ENCODE measurements around the gene ZDHHC17.

ZDHHC17 gene

GRCh38 chr12:76811976-76812375, 48.1 kb downstream of the ZDHHC17 start:
- Mint-ChIP-seq H3K27me3 (ENCODE audit: low read depth) (no peaks in the 10 kb centered on the region), H3K4me3 (no peak overlapping the region), H3K4me1 (no peaks in the 10 kb centered on the region), H3K27ac (no peak overlapping the region), H3K36me3 (ENCODE audit: low read depth) (peaks cover 43% of the 10 kb centered on the region), H3K9me3 (no peaks in the 10 kb centered on the region)
- no peak for TF ChIP-seq CTCF (IDR thresholded peaks at IDR 0.05; ENCODE audit: unreplicated experiment in 3 of 3)

- Mint-ChIP-seq H3K9me3 (no peaks in the 10 kb centered on the region), H3K27ac (no peak overlapping the region), H3K4me3 (no peak overlapping the region), H3K4me1 (no peaks in the 10 kb centered on the region), H3K36me3 (ENCODE audit: low read depth) (peaks cover 42% of the 10 kb centered on the region), H3K27me3 (ENCODE audit: low read depth) (no peaks in the 10 kb centered on the region)
- no peak for TF ChIP-seq CTCF (IDR thresholded peaks at IDR 0.05; ENCODE audit: unreplicated experiment in 3 of 3)
Measured at GRCh38 chr12:76813265-76813664, 49.4 kb downstream of the ZDHHC17 start.

GRCh38 chr12:76813972-76814371, 50.1 kb downstream of the ZDHHC17 start:
- H3K4me1 Mint-ChIP-seq, result no peaks in the 10 kb centered on the region
- H3K27ac Mint-ChIP-seq, result no peak overlapping the region
- H3K9me3 Mint-ChIP-seq, result no peaks in the 10 kb centered on the region
- TF ChIP-seq CTCF (IDR thresholded peaks at IDR 0.05; ENCODE audit: unreplicated experiment in 3 of 3), result no peak
- no peaks in the 10 kb centered on the region for H3K27me3 Mint-ChIP-seq (ENCODE audit: low read depth)
- H3K4me3 Mint-ChIP-seq, result no peak overlapping the region
- peaks cover 39% of the 10 kb centered on the region for H3K36me3 Mint-ChIP-seq (ENCODE audit: low read depth)

GRCh38 chr12:76820888-76821482, 57.1 kb downstream of the ZDHHC17 start:
- TF ChIP-seq CTCF (IDR thresholded peaks at IDR 0.05; ENCODE audit: unreplicated experiment in 3 of 3), result peak; percentile 44 to 62 (median 54)
- H3K9me3 Mint-ChIP-seq, result no peaks in the 10 kb centered on the region
- H3K36me3 Mint-ChIP-seq (ENCODE audit: low read depth), result peaks cover 14% of the 10 kb centered on the region
- no peaks in the 10 kb centered on the region for H3K4me1 Mint-ChIP-seq
- H3K27ac Mint-ChIP-seq, result no peak overlapping the region
- H3K4me3 Mint-ChIP-seq, result no peak overlapping the region
- H3K27me3 Mint-ChIP-seq (ENCODE audit: low read depth), result no peaks in the 10 kb centered on the region

- H3K27ac Mint-ChIP-seq, result no peak overlapping the region
- no peak for TF ChIP-seq CTCF (IDR thresholded peaks at IDR 0.05; ENCODE audit: unreplicated experiment in 3 of 3)
- no peaks in the 10 kb centered on the region for H3K27me3 Mint-ChIP-seq (ENCODE audit: low read depth)
- no peak overlapping the region for H3K4me3 Mint-ChIP-seq
- H3K4me1 Mint-ChIP-seq, result no peaks in the 10 kb centered on the region
- peaks cover 5% of the 10 kb centered on the region for H3K9me3 Mint-ChIP-seq
- peaks cover 68% of the 10 kb centered on the region for H3K36me3 Mint-ChIP-seq (ENCODE audit: low read depth)
Measured at GRCh38 chr12:76830436-76830835, 66.5 kb downstream of the ZDHHC17 start.

GRCh38 chr12:76836633-76837032, 72.7 kb downstream of the ZDHHC17 start:
- H3K4me1 Mint-ChIP-seq, result no peaks in the 10 kb centered on the region
- H3K4me3 Mint-ChIP-seq, result no peak overlapping the region
- no peak overlapping the region for H3K27ac Mint-ChIP-seq
- peaks cover 25% of the 10 kb centered on the region for H3K36me3 Mint-ChIP-seq (ENCODE audit: low read depth)
- H3K9me3 Mint-ChIP-seq, result no peaks in the 10 kb centered on the region
- no peaks in the 10 kb centered on the region for H3K27me3 Mint-ChIP-seq (ENCODE audit: low read depth)
- no peak for TF ChIP-seq CTCF (IDR thresholded peaks at IDR 0.05; ENCODE audit: unreplicated experiment in 3 of 3)
